ENCODE measurements around the gene GPC6. TPM values are rescaled to one million over a fixed set of nuclear protein-coding genes. Genes with fewer than 3 reads are reported as not detected.
"Not testable (repeated sequence)": the region's sequence is repeated elsewhere in the genome, so short reads cannot be mapped to it uniquely, and the experiment has no call there.

The GPC6 gene
- total RNA-seq, 1 donor from 2014 or later = not detected

DNA sequence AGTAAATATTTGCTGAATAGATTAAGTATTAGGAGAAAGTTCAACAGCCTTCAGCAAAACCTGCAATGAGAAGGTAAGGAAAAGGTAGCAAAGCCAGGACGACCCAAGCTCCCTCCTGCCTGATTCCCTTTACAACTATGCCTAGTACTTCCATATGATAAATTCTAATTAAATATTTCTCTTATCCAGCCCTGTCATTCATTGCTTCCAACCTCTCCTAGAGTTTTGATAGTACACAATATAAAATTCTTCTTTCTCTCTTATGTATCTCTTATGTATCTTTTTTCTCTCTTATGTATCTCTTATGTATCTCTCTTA, 1065.7 kb downstream of the GPC6 start:
- Mint-ChIP-seq H3K4me1 (no peaks in the 10 kb centered on the region), H3K9me3 (no peaks in the 10 kb centered on the region), H3K4me3 (no peak overlapping the region), H3K36me3 (ENCODE audit: low read depth) (no peaks in the 10 kb centered on the region), H3K27me3 (no peaks in the 10 kb centered on the region), H3K27ac (no peak overlapping the region)
- DNase-seq (no peak), ATAC-seq (ENCODE audit: low read depth) (no peak)
- intact Hi-C loops (cut with micrococcal nuclease) = no loop called here
- ChIA-PET POLR2A (no interaction called here), CTCF (no interaction called here)
- no peak for TF ChIP-seq CTCF (IDR thresholded peaks at IDR 0.05)

GRCh38 chr13:94296471-94296870, 1069.9 kb downstream of the GPC6 start:
- H3K27ac Mint-ChIP-seq = no peak overlapping the region
- TF ChIP-seq CTCF (IDR thresholded peaks at IDR 0.05) = no peak
- no peak overlapping the region for H3K4me3 Mint-ChIP-seq
- H3K4me1 Mint-ChIP-seq = no peaks in the 10 kb centered on the region
- CTCF ChIA-PET = no interaction called here
- ATAC-seq (ENCODE audit: low read depth) = no peak
- no peaks in the 10 kb centered on the region for H3K36me3 Mint-ChIP-seq (ENCODE audit: low read depth)
- POLR2A ChIA-PET = no interaction called here
- intact Hi-C loops (cut with micrococcal nuclease) = no loop called here
- H3K27me3 Mint-ChIP-seq = no peaks in the 10 kb centered on the region
- no peak for DNase-seq
- no peaks in the 10 kb centered on the region for H3K9me3 Mint-ChIP-seq

DNA sequence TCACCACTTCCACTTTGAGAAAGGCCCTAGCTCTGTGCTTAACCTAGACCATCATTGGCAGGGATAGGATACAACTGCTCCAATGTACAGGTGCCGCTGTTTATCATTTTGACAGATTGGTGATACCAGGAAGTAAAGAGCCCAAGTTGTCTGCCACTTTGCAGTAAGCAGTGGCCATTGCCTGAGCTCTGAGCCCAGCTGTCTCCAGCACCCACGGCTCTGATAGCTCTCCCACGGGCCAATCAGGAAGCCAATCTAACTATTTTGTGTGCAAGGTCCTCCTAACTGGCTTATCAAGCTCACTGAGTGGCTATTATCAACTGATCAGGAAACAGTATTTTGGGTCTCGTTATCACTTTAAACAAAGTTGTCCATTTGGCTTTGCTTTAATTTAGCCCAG, 1071.7 kb downstream of the GPC6 start:
- ATAC-seq (ENCODE audit: low read depth) = no peak

DNA sequence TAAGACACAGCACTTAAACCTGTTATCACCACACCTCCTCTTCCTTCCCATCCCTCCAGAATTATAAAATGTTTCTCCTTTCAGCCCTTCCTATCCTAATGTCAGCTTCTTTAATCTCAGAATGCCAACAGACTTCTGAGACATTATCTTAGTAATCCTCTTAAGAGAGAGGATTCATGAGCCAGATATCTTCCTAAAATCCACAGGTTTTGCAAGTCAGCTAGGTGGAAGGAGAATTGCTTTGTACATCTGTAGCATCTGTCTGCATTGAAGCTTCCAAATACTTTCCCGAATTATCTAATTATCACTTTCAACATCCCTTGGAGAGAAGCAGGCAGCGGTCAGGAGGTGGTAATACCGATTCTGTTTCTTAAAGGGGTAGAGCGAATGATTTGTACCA, 1073.8 kb downstream of the GPC6 start:
- Mint-ChIP-seq H3K36me3 (ENCODE audit: low read depth) (no peaks in the 10 kb centered on the region), H3K27ac (no peak overlapping the region), H3K4me1 (peaks cover 7% of the 10 kb centered on the region), H3K4me3 (no peak overlapping the region), H3K9me3 (no peaks in the 10 kb centered on the region), H3K27me3 (no peaks in the 10 kb centered on the region)
- no peak for ATAC-seq (ENCODE audit: low read depth)
- POLR2A ChIA-PET = no interaction called here
- intact Hi-C loops (cut with micrococcal nuclease) = no loop called here
- CTCF ChIA-PET = no interaction called here
- TF ChIP-seq CTCF (IDR thresholded peaks at IDR 0.05) = no peak
- DNase-seq = no peak

More for the DNA sequence above, 1071.7 kb downstream of the GPC6 start:
- Mint-ChIP-seq H3K27ac (no peak overlapping the region), H3K27me3 (no peaks in the 10 kb centered on the region), H3K36me3 (ENCODE audit: low read depth) (no peaks in the 10 kb centered on the region), H3K4me1 (no peaks in the 10 kb centered on the region), H3K4me3 (no peak overlapping the region), H3K9me3 (no peaks in the 10 kb centered on the region)
- TF ChIP-seq CTCF (IDR thresholded peaks at IDR 0.05) = no peak
- no peak for DNase-seq
- intact Hi-C loops (cut with micrococcal nuclease) = no loop called here
- ChIA-PET CTCF (no interaction called here), POLR2A (no interaction called here)

- no peak for ATAC-seq (ENCODE audit: low read depth)
- TF ChIP-seq CTCF (IDR thresholded peaks at IDR 0.05) = no peak
- intact Hi-C loops (cut with micrococcal nuclease) = no loop called here
- Mint-ChIP-seq H3K4me3 (no peak overlapping the region), H3K4me1 (peaks cover 7% of the 10 kb centered on the region), H3K27ac (no peak overlapping the region), H3K9me3 (no peaks in the 10 kb centered on the region), H3K27me3 (no peaks in the 10 kb centered on the region), H3K36me3 (ENCODE audit: low read depth) (no peaks in the 10 kb centered on the region)
- ChIA-PET POLR2A (no interaction called here), CTCF (no interaction called here)
- DNase-seq = no peak
Measured at GRCh38 chr13:94301487-94301886, 1074.9 kb downstream of the GPC6 start.

GRCh38 chr13:94302847-94303565, 1076.4 kb downstream of the GPC6 start:
- H3K27me3 Mint-ChIP-seq; H3K9me3 Mint-ChIP-seq; H3K4me1 Mint-ChIP-seq; intact Hi-C loops (cut with micrococcal nuclease); H3K4me3 Mint-ChIP-seq; H3K27ac Mint-ChIP-seq; ATAC-seq (ENCODE audit: low read depth); POLR2A ChIA-PET; CTCF ChIA-PET; DNase-seq; H3K36me3 Mint-ChIP-seq (ENCODE audit: low read depth): not testable (repeated sequence)
